ENCODE results near the gene PERM1. TPM values are rescaled to one million over a fixed set of nuclear protein-coding genes. Genes with fewer than 3 reads are reported as not detected.
"Not testable (repeated sequence)": the region's sequence is repeated elsewhere in the genome, so short reads cannot be mapped to it uniquely, and the experiment has no call there.

Gene PERM1
- total RNA-seq, 2 donors from 2014 or later, result 0.80 to 3.9 TPM

GRCh38 chr1:979744-980072 lies 2.2 kb downstream of the PERM1 start:
- no peak for DNase-seq (ENCODE audit: low spot score)
- Histone ChIP-seq H3K9me3 (no peaks in the 10 kb centered on the region), H3K36me3 (no peaks in the 10 kb centered on the region), H3K27me3 (replicated peaks; ENCODE audit: insufficient read depth) (peaks cover 1% of the 10 kb centered on the region), H3K4me3 (no peak overlapping the region), H3K4me1 (replicated peaks) (peaks cover 2% of the 10 kb centered on the region), H3K27ac (no peak overlapping the region)
- intact Hi-C loops (cut with DNase I), result no loop called here
- 77% methylated on average over 9 of the region's 9 CpGs for WGBS
- TF ChIP-seq POLR2AphosphoS5 (IDR thresholded peaks at IDR 0.05), result no peak
- no peak for TF ChIP-seq POLR2A (IDR thresholded peaks at IDR 0.05)
- TF ChIP-seq, protein P1, sequence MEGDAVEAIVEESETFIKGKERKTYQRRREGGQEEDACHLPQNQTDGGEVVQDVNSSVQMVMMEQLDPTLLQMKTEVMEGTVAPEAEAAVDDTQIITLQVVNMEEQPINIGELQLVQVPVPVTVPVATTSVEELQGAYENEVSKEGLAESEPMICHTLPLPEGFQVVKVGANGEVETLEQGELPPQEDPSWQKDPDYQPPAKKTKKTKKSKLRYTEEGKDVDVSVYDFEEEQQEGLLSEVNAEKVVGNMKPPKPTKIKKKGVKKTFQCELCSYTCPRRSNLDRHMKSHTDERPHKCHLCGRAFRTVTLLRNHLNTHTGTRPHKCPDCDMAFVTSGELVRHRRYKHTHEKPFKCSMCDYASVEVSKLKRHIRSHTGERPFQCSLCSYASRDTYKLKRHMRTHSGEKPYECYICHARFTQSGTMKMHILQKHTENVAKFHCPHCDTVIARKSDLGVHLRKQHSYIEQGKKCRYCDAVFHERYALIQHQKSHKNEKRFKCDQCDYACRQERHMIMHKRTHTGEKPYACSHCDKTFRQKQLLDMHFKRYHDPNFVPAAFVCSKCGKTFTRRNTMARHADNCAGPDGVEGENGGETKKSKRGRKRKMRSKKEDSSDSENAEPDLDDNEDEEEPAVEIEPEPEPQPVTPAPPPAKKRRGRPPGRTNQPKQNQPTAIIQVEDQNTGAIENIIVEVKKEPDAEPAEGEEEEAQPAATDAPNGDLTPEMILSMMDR (IDR thresholded peaks at IDR 0.05), result no peak

- Histone ChIP-seq H3K4me1 (replicated peaks) (peaks cover 2% of the 10 kb centered on the region), H3K27me3 (replicated peaks; ENCODE audit: insufficient read depth) (peaks cover 1% of the 10 kb centered on the region), H3K4me3 (no peak overlapping the region), H3K9me3 (no peaks in the 10 kb centered on the region), H3K36me3 (no peaks in the 10 kb centered on the region), H3K27ac (no peak overlapping the region)
- no peak for TF ChIP-seq POLR2AphosphoS5 (IDR thresholded peaks at IDR 0.05)
- no peak for TF ChIP-seq POLR2A (IDR thresholded peaks at IDR 0.05)
- TF ChIP-seq, protein P1 (IDR thresholded peaks at IDR 0.05), result no peak
- intact Hi-C loops (cut with DNase I), result no loop called here
- DNase-seq (ENCODE audit: low spot score), result no peak
- WGBS, result 79% methylated on average over 41 of the region's 60 CpGs
Measured at GRCh38 chr1:978835-979743, 2.8 kb downstream of the PERM1 start.

DNA sequence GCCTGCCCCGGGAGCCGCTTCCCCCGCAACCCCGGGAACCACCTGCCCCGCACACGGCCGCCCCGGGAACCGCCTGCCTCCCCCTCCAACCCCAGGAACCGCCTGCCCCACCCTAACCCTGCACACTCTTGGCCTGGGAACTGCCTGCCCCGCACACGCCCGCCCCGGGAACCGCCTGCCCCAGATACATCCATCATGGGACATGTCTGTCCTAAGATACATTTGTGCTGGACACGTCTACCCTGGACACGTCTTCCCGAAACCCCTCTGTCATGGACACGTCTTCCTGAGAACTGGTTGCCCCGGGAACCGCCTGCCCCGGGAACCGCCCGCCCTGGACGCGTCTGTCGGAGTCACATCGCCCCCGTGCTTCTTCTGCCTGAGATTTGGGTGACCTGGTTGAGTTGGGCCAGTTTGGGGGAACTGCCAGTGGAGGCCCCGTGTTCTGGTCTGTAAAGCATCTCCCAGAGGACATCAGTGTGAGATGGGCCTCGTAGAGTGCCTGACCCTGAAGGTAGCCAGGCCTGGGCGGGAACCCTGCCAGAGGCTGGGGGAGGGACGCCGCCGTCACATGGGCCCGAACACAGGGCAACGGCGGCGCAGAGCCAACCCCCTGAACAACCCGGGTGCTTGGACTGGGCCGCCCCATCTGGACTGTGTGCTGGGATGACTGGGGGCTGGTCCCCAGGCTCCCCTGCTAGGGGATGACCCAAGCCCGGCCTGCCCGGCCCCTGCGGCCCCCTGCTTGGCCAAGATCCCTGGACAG lies 3.6 kb downstream of the PERM1 start:
- Histone ChIP-seq H3K36me3 (no peaks in the 10 kb centered on the region), H3K4me1 (replicated peaks) (peaks cover 2% of the 10 kb centered on the region), H3K9me3 (no peaks in the 10 kb centered on the region), H3K27me3 (replicated peaks; ENCODE audit: insufficient read depth) (peaks cover 1% of the 10 kb centered on the region), H3K27ac (no peak overlapping the region), H3K4me3 (no peak overlapping the region)
- no peak for DNase-seq (ENCODE audit: low spot score)
- intact Hi-C loops (cut with DNase I), result no loop called here
- TF ChIP-seq POLR2A (IDR thresholded peaks at IDR 0.05), result no peak
- TF ChIP-seq, protein P1 (IDR thresholded peaks at IDR 0.05), result no peak
- TF ChIP-seq POLR2AphosphoS5 (IDR thresholded peaks at IDR 0.05), result no peak
- WGBS, result 79% methylated on average over 40 of the region's 44 CpGs

DNA sequence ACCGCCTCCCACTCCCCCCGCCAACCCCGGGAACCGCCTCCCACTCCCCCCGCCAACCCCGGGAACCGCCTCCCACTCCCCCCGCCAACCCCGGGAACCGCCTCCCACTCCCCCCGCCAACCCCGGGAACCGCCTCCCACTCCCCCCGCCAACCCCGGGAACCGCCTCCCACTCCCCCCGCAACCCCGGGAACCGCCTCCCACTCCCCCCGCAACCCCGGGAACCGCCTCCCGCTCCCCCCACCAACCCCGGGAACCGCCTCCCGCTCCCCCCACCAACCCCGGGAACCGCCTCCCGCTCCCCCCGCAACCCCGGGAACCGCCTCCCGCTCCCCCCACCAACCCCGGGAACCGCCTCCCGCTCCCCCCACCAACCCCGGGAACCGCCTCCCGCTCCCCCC lies 5.1 kb downstream of the PERM1 start:
- not testable (repeated sequence) for H3K4me3 ChIP-seq; H3K27me3 ChIP-seq (replicated peaks; ENCODE audit: insufficient read depth)
- no CpG with 5 or more reads among the region's 39 CpGs for WGBS

DNA sequence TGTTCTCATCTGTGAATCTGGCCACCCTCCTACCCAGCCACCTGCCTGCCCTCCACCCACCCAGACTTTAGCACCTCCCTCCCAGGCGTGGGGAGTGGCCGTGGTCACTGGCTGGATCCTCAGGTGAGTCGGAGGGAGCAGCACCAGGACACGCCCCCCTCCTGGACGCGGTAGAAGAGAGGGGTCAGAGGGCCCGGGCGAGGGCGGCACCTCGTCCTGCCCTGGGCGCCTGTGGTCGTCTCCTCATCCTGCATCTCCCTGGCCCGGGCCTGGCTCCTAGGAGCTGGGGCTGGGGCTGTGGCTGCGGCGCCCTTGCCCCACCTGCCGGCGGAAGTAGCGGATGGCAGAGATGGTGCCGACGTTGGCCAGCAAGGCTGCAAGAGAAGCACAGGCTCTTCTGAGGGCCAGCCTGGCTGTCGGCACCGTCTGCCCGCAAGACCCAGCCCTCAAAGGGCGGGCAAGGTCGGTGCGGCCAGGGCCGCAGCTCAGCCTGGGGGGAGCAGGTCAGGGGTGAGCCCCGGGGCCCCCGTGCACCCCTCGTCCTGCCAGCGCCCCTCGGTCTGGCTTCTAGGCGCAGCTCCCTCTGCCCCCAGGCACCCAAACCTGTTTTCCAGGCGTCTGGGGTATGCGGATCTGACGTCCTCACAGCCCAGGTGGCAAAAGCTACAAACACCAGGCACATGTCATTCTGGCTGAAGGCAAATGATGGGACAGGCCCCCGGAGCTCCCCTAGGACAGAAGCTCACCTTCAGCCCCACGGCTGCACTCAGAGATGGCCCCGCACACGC lies 5.8 kb downstream of the PERM1 start:
- H3K4me3 ChIP-seq, result peak overlapping the region; percentile 36 to 40
- intact Hi-C loops (cut with DNase I), result loop anchor here (2.0 kb wide), 1 partner anchor 71 kb away; no protein-coding TSS in a partner anchor

More for the DNA sequence above, 5.1 kb downstream of the PERM1 start:
- not testable (repeated sequence) for H3K9me3 ChIP-seq; H3K4me1 ChIP-seq (replicated peaks); H3K36me3 ChIP-seq
- H3K27ac ChIP-seq, result peak overlapping the region in 1 of 2 donors; percentile 82
- intact Hi-C loops (cut with DNase I), result loop anchor here (2.0 kb wide), 1 partner anchor 72 kb away; no protein-coding TSS in a partner anchor
- DNase-seq (ENCODE audit: low spot score), result peak; percentile 72

More for the DNA sequence above, 5.8 kb downstream of the PERM1 start:
- peaks cover 2% of the 10 kb centered on the region for H3K4me1 ChIP-seq (replicated peaks)
- H3K27me3 ChIP-seq (replicated peaks; ENCODE audit: insufficient read depth), result no peaks in the 10 kb centered on the region
- peak; percentile 79 for DNase-seq (ENCODE audit: low spot score)
- TF ChIP-seq POLR2A (IDR thresholded peaks at IDR 0.05), result peak; percentile 19
- TF ChIP-seq, protein P1 (IDR thresholded peaks at IDR 0.05), result peak; percentile 43 to 95 (median 75)
- TF ChIP-seq POLR2AphosphoS5 (IDR thresholded peaks at IDR 0.05), result peak; percentile 55
- 4% methylated on average over 40 of the region's 40 CpGs for WGBS
- H3K27ac ChIP-seq, result peak overlapping the region; percentile 82 to 85
- no peaks in the 10 kb centered on the region for H3K36me3 ChIP-seq
- H3K9me3 ChIP-seq, result no peaks in the 10 kb centered on the region

All from prostate gland (tissue), 2 donors.